Heart left ventricle (tissue), 13 donors: ENCODE measurements around the gene DAD1.

Experiments used
- CTCF ChIP-seq, 12 donors: fragments of 200-600 bp; sonication (generic) in 4 of 12; IDR thresholded peaks; one replicate each; pipeline versions ENCODE4 v1.5.0 to v1.8.0; 2018 to 2022; ENCODE audit warnings: antibody characterized with exemption in 12 of 12, mild to moderate bottlenecking in 5 of 12
- POLR2A ChIP-seq, 2 donors: fragments of 450-650 bp; IDR thresholded peaks; one replicate each; pipeline ENCODE4 v1.6.1; 2017; ENCODE audit warnings: antibody characterized with exemption in 2 of 2, mild to moderate bottlenecking in 2 of 2, moderate library complexity in 2 of 2
- donor health status: ischemic (EF 13 %, LVEDD 7.1; RV severe dilation, severe dysfunction).
- donor health status: DM: no; HTN: yes; CAD: no.
- donor health status: DM: no; HTN: no; CAD: no.
- donor health status: ischemic (EF 25% LVEDD 6.9; RV normal size, moderate dysfunction).
- donor health status: ischemic (EF 25% LVEDD 5.7; RV mildly dilated, moderate dysfunction).
- donor health status: ischemic (EF 35%, LVEDD 5.7; RV mildly dilated, moderate dysfunction).
- donor health status: nonischemic (EF 11% LVEDD 7.7; RV severe dilation, severe dysfunction).
- donor health status: DM: yes; HTN: yes; CAD: no.
- donor health status: PGD.
- donor health status: ischemic (EF 29% LVEDD 5.4; RV normal size, mild dysfunction).
- donor health status: nonischemic (EF 23%, LVEDD 6.1; RV moderate dilation, normal function).

GRCh38 chr14:22570132-22570949 lies 18.7 kb downstream of the DAD1 start:
- TF ChIP-seq CTCF (IDR thresholded peaks at IDR 0.05), result peak; percentile 70 to 86 (median 78)
- no peak for TF ChIP-seq POLR2A (IDR thresholded peaks at IDR 0.05)
